Inflammatory macrophage (primary cell): ENCODE measurements around the gene SH2D6.
A peak's percentile ranks its signal among the peaks of the same experiment; 100 is the strongest.
"Not testable (repeated sequence)": the region's sequence is repeated elsewhere in the genome, so short reads cannot be mapped to it uniquely, and the experiment has no call there.

Experiments
- DNase-seq, 2 donors: peaks; one replicate each; pipeline ENCODE4 v3.0.0-alpha.2; 2020 to 2022

Gene SH2D6

GRCh38 chr2:85470850-85471800 lies 52.6 kb downstream of the SH2D6 start:
- peak in 1 of 2 donors; percentile 21 for DNase-seq

GRCh38 chr2:85472261-85472660 lies 53.7 kb downstream of the SH2D6 start:
- DNase-seq, result peak in 1 of 2 donors; percentile 13

DNA sequence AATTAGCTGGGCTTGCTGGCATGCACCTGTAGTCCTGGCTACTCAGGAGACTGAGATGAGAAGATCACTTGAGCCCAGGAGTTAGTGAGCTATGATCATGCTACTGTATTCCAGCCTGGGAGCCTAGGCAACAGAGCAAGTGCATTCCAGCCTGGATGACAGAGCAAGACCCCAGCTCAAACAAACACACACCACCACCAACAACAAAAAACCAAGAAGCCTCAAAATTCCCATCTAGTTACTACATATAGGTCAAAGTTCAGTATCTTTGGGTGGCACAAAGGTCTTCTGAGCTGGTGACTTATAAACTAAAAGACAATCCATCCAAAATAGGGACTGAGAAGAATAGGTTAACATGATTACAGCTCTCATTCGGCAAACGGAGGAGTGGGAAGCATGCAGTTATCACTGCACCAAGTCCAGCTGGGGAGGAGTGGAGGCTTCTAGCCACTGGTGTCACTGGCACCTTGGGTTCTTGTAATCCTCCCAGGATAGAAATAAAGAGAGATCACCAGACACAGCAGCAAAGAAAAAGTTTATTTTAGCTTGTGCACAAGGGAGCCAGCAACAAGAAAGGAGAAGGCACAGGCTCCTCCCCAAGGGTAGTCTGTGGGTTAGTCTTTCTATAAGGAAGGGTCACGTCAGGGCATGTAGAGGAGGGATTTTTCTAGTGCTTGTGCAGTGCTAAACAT lies 57.4 kb downstream of the SH2D6 start:
- peak; percentile 9 to 33 for DNase-seq

GRCh38 chr2:85476624-85477023 lies 58.1 kb downstream of the SH2D6 start:
- no peak for DNase-seq

DNA sequence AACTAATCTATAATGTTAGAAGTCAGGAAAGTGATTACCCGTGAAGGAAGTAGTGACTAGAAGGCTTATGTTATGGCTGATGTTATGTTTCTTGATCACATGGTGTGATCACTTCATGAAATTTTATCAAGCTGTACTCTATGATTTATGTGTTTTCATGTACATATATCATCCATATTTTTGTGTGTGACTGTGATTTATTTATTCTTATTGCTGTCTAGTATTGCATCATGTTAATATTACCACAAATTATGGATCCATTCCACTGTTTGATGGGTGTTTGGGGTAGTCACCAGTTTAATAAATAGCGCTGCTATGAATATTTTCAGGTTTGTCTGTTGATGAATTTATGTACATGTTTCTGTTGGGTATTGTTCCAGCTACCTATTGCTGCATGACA lies 59.4 kb downstream of the SH2D6 start:
- no peak for DNase-seq

DNA sequence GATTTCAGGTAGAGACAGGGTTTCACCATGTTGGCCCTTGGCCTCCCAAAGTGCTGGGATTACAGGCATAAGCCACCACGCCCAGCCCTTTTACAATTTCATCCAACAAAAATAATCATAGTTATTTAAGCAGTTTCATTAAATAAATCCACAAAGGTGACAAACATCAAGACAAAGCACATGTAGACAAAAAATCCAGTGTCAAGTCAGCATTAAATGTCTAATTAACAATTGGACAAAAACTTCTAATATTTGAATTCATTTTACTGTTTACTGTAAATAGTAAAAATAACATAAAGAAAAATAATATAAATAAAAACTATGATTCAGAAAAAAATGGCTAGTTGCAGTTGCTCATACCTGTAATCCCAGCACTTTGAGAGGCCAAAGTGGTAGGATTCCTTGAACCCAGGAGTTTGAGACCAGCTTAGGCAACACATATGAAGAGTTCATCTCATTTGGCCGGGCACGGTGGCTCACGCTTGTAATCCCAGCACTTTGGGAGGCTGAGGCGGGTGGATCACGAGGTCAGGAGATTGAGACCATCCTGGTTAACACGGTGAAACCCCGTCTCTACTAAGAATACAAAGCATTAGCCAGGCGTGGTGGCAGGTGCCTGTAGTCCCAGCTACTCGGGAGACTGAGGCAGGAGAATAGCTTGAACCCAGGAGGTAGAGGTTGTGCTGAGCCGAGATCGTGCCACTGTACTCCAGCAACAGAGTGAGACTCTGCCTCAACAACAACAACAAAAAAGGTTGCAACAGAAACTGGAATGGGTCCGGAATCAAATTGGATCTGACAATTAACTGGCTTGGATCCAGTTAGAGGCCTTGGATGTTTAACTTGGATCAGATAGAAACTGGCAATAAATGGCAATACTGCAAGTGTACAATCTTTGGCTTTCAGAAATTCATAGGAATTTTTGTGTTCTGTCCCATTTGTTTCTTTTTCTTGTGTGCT lies 63.6 kb downstream of the SH2D6 start:
- DNase-seq, result no peak

- not testable (repeated sequence) for DNase-seq
Observed at GRCh38 chr2:85484615-85485014, 66.1 kb downstream of the SH2D6 start.

DNA sequence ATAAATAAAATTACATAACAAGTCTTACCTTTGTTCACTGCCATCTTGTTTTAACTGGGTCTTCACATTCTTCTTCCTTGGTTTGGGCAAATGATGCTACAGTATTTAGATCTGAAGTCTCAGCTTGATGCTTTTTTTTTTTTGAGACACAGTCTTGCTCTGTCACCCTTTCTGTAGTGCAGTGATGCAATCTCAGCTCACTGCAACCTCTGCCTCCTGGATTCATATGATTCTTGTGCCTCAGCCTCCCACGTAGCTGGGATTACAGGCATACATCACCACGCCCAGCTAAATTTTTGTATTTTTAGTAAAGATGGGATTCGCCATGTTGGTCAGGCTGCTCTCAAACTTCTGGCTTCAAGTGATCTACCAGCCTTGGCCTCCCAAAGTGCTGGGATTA lies 67.3 kb downstream of the SH2D6 start:
- peak; percentile 81 to 90 for DNase-seq
